ENCODE data around the gene CBARP.
A peak's percentile ranks its signal among the peaks of the same experiment; 100 is the strongest.

- TF ChIP-seq CTCF (conservative IDR thresholded peaks at IDR 0.05; ENCODE audit: low read length) (0 out of 2 replicates have a peak, but pooled peaks have one; percentile 1), EZH2phosphoT487 (IDR thresholded peaks at IDR 0.05; ENCODE audit: borderline replicate concordance, low read depth, low read length) (no peak)
Observed at GRCh38 chr19:1258163-1258492, 20.3 kb upstream of the CBARP start.

Data from OCI-LY7 (cell line).